ENCODE measurements around the gene ASB10.

The ASB10 gene

GRCh38 chr7:151157645-151158329 is 29.3 kb downstream of the ASB10 start:
- no peak for DNase-seq

GRCh38 chr7:151152643-151153513 is 34.2 kb downstream of the ASB10 start:
- no peak for DNase-seq

GRCh38 chr7:151150388-151150787 is 36.7 kb downstream of the ASB10 start:
- no peak for DNase-seq

DNA sequence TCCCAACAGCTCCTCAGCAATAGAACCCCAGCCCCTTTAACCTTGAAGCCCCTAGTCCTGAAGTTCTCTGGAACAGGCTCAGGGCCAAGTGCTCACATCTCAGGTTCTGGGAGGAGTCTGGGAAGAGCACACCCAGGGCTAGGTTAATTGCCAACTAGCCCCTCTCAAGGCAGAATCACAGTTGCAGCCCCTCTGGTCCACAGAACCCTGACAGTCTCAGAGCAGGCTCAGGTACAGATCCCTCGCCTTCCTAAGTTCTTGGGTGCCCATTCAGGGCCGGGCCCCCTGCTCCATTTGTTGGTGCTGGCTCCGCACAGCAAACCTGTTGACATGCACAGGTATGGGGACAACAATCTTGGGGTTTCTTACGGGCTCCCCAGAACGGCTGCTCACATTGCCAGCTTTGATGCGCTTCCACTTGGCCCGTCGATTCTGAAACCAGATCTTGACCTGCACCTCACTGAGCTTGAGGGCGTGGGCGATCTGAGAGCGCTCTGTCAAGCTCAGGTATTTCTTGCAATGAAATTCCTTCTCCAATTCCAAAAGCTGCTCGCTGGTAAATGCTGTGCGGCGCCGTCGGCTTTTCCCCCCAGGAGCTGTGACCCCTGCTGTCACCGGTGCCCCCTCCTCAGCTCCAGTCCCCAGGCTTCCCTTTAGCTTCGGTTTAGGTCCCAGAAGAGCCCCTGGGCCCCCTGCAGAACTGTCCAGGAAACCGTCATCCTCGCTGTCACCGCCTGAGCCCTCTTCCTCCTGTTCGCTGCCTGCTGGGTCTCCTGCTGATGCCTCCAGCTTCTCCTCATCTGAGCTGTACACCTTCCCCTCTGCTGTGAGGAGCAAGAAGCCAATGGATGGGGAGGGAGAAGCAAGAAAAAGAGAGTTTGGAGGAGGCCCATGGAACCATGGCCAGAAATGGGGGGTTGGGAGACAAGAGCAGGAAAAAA is 38.5 kb downstream of the ASB10 start:
- DNase-seq, result no peak

DNA sequence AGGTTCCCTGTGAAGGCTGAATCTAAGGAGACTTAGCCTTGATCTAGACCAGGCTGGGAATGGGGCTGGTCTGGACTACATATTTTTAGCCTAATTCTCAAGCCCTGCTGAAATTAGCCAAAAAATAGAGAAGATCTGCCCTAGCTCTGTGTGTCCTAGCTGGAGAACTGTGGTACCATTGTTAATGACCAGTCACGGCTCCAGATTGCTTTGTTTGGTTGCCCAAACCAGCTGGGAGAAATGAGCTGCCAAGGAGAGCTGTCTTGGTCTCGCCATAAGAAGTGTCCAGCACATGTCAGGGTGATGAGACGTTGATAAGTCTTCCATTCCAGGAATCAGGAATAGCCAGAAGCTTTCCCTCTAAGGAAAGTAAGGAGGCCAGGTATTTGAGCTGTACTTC is 40.3 kb downstream of the ASB10 start:
- no peak for DNase-seq

- DNase-seq, result no peak
These were observed 42.7 kb downstream of the ASB10 start for GRCh38 chr7:151144387-151144786.

DNA sequence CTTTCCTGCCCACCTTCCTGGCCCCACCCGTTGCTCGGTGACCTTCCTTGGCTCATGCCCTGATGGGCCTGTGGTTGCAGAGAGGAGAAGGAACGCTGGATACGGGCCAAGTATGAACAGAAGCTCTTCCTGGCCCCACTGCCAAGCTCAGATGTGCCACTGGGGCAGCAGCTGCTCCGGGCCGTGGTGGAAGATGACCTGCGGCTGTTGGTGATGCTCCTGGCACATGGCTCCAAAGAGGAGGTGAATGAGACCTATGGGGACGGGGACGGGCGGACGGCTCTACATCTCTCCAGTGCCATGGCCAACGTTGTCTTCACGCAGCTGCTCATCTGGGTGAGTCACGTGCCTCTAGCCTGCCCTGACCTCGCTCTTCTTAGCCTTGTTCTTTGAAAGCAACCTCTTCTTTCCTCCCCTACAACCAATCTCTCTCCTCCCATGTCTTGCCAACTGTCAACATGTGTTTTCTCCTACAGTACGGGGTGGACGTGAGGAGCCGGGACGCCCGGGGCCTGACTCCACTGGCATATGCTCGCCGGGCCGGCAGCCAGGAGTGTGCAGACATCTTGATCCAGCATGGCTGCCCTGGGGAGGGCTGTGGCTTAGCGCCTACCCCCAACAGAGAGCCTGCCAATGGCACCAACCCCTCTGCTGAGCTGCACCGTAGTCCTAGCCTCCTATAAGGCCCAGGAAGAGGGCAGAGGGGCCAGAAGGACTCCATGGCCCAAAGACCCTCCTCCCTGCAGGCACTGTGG is 43.6 kb downstream of the ASB10 start:
- DNase-seq, result no peak

DNA sequence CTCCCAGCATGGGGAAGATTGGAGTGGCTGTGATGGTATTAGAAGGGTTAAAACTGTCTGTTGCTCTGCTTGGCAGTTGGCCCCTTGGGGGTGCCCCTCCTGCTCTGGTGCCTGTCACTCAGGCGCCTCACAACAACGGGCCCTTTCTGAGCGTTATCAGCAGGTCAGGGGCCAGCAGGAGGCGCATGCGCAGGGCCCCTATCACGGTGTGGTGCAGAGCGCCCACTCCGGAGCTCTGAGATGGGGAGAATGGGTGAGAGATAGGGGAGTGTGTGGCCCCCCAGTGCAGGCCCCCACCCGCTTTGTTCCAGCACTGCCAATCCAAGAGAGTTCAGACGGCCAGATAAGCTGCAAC is 44.4 kb downstream of the ASB10 start:
- no peak for DNase-seq

DNA sequence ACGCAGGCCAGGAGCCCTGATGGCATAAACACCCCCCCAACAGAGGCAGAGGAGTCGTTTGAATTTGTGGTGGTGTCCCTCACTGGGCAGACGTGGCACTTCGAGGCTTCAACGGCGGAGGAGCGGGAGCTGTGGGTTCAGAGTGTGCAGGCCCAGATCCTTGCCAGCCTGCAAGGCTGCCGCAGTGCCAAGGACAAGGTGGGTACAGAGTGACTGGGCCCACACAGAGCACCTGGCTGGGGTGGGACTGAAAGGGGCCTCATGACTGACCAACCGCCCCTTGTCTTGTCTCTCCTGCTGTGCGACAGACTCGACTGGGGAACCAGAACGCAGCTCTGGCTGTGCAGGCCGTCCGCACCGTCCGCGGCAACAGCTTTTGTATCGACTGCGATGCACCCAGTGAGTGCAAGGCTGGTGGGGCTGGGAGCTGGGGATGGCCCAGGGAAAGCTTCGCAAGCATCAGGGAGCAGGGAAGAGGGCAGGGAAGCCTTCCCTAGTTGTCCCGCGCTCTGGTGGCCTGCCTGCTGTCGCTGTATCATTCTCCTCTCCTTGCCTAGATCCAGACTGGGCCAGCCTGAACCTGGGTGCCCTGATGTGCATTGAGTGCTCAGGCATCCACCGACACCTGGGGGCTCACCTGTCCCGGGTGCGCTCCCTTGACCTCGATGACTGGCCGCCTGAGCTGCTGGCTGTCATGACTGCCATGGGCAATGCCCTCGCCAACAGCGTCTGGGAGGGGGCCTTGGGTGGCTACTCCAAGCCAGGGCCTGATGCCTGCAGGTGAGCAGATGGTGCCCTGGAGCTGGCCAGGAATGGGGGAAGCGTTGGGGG is 45.0 kb downstream of the ASB10 start:
- no peak for DNase-seq

DNA sequence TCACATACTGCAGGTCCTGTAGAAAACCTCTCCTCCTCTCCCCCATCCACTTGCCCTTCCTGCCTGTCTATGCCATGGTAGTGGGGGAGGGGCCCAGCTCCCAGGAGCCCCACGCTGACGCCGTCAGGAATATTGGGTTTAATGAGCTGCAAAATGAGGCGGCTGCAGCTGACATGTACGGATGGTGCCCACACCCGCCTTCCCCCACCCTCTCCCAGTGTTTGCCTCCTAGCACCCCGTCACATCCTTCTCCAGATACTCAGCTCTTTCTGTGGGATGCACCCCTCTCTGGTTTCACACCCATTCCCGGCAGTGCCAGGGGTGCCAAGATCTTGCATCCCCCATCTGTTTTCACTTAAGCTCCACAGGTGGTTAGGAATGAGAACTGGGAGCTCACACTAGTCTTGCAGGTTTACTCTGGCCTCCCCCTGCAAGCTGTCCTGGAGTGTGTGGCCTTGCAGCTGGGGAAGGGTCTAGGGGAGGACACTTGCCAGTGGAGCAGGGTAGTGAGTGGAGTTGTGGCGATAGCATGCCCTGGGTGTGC is 45.7 kb downstream of the ASB10 start:
- DNase-seq, result no peak

GRCh38 chr7:151140826-151141225 is 46.2 kb downstream of the ASB10 start:
- DNase-seq, result no peak

- DNase-seq, result no peak
These were observed 47.3 kb downstream of the ASB10 start for GRCh38 chr7:151139791-151140190.

DNA sequence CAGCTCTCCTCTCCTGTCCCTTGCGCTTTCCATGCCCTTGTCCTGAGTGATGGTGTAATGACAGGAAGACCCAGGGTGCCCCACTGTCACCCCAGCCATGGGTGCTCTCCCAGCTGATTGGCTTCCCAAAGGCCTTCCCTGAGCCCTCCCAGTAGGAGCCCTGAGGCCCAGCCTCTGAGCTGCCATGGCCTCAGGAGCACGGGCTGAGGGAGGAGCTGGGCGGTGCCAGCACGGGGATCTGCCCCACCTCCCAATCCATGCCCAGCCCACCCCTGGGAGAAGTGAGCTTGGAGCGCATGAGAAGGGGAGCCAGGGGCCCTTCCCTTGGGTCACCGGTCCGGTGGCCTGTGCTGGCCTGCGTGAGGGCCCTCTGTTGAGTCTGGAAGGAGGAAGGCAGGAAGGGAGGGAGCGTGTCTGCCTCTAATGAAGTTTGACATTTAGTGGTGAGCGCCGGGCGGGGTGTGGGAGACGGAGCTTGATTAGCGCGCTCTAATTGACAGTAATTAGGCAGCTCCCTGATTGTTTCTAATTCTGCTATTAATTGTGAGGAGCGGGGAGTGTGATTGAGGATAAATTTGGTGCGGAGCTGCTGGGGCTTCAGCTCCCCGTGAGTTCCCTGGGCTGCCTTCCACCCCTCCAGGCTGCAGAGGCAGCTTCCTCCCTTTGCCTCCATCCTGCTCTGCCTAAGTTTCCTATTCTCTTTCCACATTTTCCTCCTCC is 47.8 kb downstream of the ASB10 start:
- DNase-seq, result no peak

DNA sequence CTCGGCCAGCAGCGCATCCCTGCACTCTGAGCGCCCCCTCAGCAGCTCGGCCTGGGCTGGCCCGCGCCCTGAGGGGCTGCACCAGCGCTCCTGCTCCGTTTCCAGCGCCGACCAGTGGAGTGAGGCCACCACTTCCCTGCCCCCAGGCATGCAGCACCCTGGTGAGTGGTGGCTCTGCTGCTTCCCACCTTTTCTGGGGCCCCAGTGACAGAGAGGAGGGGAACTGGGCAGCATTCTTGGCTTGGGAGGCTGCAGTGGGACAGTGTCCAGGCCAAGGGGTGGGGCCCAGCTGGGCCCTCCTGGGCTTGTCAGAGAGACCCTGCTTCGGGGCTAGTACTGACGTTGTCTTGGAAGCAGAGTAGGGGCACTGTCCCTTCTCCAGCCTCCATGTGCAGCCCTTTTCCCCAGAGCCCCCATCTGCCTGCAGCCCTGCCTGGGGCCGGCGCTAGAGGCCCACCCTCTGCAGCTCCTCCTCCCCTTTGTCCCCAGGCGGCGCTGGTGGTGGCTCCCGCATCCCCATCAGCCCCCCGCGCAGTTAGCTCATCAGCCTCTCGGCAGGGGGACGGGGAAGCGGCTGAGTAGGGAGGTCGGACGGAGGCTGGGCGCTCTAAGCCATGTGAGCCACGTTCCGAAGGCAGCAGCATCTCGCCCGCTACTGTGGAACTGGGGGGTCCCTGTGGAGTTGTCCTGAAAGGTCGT is 48.7 kb downstream of the ASB10 start:
- DNase-seq, result no peak

DNA sequence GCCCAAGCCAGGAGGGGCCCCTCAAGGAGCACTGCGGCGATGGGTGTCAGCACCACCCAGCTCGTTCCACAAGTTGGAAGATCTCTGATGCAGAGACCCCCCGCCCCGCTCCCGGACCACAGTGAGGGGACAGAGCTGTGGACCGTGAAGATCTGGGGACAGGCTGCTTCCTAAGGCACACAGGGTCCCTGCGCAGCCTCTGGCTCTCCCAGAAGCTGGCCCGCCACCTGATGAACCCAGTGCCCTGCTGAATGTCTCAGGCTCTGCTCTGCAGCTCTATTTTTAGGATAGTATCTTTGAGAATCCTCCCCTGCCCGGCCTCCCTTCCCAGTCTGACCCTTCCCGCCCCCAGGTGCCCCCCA is 49.3 kb downstream of the ASB10 start:
- no peak for DNase-seq

DNA sequence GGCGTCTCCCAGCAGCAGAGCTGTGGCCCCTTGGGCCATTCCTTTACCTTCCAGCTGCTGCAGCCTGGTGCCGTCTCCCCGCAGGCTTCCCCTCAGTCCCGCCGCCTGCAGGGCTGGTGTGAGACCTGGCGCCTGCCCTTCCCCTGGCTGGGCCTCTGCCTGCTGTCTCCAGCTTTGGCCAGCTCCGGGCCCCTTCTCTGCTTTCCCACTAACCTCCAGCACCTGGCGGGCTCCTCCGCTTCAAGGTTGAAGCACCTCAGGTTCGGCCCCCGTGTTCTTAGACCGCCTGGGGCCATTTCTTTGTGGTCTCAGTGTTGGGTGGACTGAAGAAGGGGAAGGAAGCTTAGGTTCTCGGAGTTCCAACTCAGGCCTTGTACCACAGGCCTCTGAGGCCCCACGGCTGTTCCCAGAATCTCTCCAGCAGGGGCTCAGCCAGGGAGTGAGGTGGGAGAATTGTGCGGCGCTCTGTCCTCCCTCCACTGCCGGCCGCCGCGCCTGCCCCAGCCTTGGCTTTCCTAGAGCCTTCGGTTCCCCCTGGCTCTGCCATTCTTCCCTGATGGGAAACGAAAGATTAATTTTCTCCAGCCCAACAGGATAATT is 49.9 kb downstream of the ASB10 start:
- DNase-seq, result no peak

DNA sequence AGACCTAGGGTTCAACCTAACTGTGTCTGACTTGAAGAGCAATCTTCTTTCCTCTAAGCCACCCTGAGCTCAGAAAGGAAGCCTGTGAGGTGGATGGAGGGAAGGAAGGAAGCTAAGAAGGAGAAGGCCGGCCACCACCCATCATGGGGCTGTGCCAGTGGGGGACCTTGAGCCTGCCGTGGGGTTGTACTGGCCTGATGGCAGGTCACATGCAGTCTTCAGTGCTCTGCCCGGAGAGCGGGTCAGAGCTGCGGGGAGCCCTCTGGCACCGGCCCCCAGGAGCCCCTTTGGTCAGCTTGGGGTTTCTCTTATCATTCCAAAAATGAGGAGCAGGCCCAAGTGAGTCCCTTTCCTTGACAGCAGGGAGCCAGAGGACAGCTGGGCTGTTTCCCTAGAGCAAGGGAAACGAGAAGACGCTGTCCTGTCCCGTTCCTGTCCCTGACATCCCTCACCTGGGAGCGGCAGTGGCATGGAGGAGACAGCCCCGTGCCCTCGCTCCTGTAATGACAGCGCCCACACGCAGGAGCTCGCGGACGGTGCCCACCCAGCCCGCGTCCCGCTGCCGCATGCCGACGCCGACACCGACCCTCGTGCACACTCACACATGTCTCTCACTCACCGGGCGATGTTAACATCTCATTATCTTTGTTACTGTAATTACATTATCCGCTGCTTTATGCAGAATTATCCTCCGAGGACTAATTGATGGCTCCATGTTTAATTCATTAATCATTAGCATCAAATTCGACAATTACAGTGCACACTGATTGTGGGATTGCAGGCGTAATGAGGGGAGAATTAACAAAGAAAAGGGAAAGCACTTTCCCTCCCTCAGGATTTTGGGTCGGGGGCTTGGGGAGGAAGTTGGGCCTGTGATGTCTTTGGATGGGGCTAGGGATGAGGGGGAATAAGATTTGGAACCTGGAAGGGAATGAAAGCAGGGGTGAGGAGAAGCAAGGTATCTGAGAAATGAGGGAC is 50.9 kb downstream of the ASB10 start:
- no peak for DNase-seq

DNA sequence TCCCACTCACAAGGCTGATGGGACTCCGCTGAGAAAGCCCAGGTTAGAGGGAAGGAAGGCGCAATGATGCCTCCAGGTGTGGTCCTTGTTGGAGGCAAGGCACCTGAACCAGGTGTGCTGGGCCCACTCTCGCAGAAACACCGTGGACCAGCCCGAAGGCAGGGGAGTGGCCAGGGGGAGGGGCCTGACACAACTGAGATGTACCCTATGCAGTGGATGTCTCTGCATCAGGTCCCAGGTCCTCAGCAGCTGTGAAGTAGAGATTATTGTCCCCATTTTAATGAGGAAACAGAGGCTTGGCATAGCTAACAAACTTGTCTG is 51.6 kb downstream of the ASB10 start:
- DNase-seq, result no peak
